Astrocyte of the spinal cord (primary cell): ENCODE data around the gene SF3B2.
"Not testable (repeated sequence)": the region's sequence is repeated elsewhere in the genome, so short reads cannot be mapped to it uniquely, and the experiment has no call there.

Experiments used
- DNase-seq: peaks from one replicate; pipeline ENCODE4 v3.0.0; 2011; ENCODE audit warnings: low read depth, low spot score
- H3K4me3 ChIP-seq: 2 replicates; pipeline ENCODE4 v1.5.1; 2011; ENCODE audit warnings: low read depth, mild to moderate bottlenecking, low read length, moderate library complexity
- CTCF ChIP-seq: IDR thresholded peaks from 2 replicates; pipeline ENCODE4 v1.5.1; 2012; ENCODE audit warnings: low read depth, mild to moderate bottlenecking, low read length, inconsistent platforms
- in situ Hi-C: cut with HindIII; loops from 2 replicates; pipeline ENCODE4 v1.10.0; 2017; ENCODE audit warnings: low sequenced_read_pairs

Gene SF3B2

DNA sequence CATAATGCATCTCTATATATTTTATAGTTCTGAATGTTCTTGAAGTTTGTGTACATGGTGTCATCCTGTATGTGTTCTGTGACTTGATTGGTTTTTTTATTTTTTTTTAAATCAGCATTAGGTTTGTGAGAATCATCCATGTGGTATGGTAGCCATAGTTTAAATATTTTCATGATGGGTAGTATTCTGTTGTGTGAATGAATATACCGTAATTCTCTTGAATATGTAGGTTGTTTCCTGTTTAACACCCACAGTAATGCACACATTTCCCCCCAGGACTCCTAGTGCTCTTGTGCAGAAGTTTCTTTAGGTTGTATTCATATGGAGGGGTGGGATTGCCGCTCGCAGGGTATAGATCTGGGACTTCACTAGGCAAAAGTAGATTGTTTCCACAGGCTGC lies 19.9 kb downstream of the SF3B2 start:
- no peak for DNase-seq
- in situ Hi-C loops = no loop called here
- no peak overlapping the region for H3K4me3 ChIP-seq

DNA sequence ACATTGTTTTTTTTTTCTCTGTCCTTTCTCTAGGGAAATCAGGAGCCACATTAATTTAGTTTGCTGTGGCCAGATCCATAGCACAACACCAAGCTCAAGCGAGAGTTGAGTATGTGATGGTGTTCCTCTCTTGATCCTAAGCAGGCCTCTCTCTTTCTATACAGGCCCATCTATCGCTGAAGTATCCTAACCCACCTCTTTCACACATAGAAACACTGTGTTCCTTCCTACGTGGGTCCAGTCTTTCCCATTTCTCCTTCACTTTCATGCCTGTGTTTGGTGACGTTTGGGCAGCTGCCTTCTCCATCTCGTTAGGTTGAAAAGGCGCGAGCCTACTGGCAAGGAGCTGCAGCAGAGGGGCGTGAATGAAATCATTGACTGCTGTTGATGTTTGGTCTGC lies 20.4 kb downstream of the SF3B2 start:
- TF ChIP-seq CTCF = no peak
- no peak overlapping the region for H3K4me3 ChIP-seq
- in situ Hi-C loops = no loop called here
- no peak for DNase-seq

More for the DNA sequence above, 19.9 kb downstream of the SF3B2 start:
- no peak for TF ChIP-seq CTCF

- no peak for TF ChIP-seq CTCF
- DNase-seq = no peak
- no peak overlapping the region for H3K4me3 ChIP-seq
- in situ Hi-C loops = no loop called here
Measured at GRCh38 chr11:66073669-66074068, 21.5 kb downstream of the SF3B2 start.

DNA sequence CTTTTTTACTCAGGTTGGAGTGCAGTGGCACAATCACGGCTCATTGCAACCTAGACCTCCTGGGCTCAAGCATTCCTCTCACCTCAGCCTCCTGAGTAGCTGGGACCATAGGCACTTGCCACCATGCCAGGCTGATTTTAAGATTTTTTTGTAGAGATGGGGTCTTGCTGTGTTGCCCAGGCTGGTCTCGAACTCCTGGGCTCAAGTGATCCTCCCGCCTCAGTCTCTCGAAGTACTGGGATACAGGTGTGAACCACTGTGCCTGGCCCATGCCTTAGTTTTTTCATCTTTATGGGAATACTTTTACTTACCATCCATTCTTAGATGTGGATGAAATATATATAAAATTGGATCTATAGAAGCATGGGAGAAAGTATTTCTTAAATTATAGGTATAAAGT lies 23.1 kb downstream of the SF3B2 start:
- no peak for DNase-seq
- no peak overlapping the region for H3K4me3 ChIP-seq
- TF ChIP-seq CTCF = no peak
- in situ Hi-C loops = no loop called here

- TF ChIP-seq CTCF = no peak
- no peak for DNase-seq
- no peak overlapping the region for H3K4me3 ChIP-seq
- in situ Hi-C loops = no loop called here
Measured at GRCh38 chr11:66076561-66076960, 24.4 kb downstream of the SF3B2 start.

- no peak overlapping the region for H3K4me3 ChIP-seq
- in situ Hi-C loops = no loop called here
- TF ChIP-seq CTCF = no peak
- no peak for DNase-seq
Measured at GRCh38 chr11:66077927-66078326, 25.8 kb downstream of the SF3B2 start.

- DNase-seq, in situ Hi-C loops: not testable (repeated sequence)
Measured at GRCh38 chr11:66078949-66079348, 26.8 kb downstream of the SF3B2 start.

More at GRCh38 chr11:66078949-66079348, 26.8 kb downstream of the SF3B2 start:
- not testable (repeated sequence) for H3K4me3 ChIP-seq
